ENCODE data around the gene MPPED2.

DNA sequence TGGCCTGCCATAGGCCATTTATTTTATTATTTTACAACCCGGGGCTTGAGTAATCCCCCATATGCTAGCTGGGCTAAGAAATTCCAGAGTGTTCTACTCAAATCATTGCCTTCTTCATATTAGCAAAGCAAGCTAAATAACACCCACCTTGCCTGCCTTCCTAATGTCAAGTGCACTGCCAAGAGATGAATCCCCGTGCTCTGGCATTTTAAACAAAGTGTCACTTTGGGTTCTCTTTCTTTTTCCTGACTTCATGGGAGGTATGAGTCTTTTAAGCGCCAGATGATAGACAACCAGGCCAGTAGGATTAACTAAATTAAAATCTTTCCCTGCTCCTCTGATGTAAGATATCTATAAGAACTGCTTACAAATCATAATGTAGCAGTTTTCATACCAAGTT, 4.5 kb downstream of the MPPED2 start:
- TF ChIP-seq EZH2 (IDR thresholded peaks at IDR 0.05; ENCODE audit: borderline replicate concordance, low read length): no peak
- TF ChIP-seq CTCF (conservative IDR thresholded peaks at IDR 0.05 in 1 of 2, IDR thresholded peaks at IDR 0.05 in 1 of 2; ENCODE audit: extremely low read depth in 1 of 2, insufficient read depth in 1 of 2, low read depth in 1 of 2, low read length in 2 of 2): no peak

All from mammary epithelial cell (primary cell).